HUDEP-2 (cell line): Measurements from ENCODE around the gene ETNK1.

ENCODE experiments used
- DNase-seq, 76 experiments: peaks; one replicate each; lab custom pipeline; 2025; ENCODE audit not compliant: unreplicated experiment in 76 of 76; lab: John Stamatoyannopoulos, UW

The ETNK1 gene

DNA sequence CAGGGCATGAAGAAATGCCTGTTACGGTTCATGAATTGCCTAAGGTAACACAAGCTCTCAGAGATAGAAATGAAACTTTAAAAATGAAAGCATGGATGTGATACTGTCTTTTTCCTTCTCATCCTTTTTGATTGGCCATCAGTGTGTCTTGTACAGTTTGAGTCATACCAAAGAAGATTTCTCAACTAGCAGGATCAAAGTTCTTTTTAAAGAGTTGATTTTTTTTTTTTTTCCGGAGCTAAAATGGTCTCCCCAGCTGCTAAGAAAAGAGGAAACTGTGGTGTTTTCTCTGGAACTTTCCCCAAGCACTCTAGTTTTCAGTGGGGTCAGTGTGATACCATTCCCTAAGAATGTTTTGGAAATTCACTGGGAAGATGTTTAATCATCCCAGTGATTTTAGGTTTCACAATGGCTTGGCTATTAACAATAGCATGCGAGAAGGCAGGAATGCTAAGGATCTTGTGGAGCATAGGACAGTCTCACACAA, 105.0 kb downstream of the ETNK1 start:
- DNase-seq = no peak

DNA sequence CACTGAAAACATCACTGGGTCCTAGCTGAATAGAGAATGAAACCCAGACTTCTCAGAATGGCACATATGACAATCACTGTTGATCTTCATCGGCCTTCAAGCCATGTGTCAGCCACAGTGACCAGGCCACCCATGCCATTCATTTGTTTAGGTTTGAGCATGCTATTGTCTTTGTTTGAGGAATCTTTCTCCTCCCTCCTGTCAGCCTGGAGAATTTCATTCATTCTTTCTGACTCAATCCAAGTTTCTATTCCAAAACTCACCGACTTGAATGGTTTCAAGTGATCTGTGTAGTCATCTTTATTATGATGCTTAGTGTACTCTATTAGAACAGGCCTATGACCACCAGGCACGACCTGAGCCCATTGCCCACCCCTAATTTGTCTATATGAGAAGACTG, 106.3 kb downstream of the ETNK1 start:
- no peak for DNase-seq

DNA sequence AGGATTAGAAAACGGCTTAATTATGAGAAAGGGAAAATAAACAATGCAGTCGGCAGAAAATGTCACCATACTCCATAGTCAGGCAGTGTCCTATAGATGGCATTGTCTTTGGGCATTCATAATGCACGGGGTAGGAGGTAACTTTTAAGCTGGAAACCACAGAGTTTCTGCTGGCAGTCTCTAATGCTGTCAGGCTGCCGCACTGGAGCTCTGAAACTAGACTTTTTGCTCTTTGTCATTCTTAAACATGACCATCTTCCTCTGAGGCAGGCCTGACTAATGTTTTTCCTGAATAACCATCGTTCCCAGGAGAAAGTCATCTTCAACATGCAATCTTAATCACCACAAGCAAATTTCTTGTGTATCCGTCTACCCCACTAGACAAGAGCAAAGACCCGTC, 108.8 kb downstream of the ETNK1 start:
- no peak for DNase-seq

DNA sequence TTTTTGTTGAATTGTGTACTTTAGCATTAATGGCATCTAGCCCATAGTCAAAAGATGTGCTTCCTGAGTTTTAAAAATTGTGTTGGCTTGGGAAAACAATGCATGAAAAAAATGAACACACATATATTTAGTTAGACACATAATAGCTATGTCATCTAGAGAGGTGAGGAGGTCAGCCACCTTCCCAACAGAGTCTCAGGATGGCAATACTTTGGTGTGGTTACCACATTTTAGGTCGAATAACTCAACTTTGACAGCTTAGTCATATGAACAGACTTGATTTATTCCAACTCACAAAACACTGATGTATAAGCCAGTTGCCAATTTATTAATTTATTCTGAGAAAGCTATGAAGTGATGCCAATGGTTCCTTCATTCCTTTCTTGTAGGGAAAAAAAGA, 114.0 kb downstream of the ETNK1 start:
- DNase-seq = no peak
